ENCODE results near the gene GATA2. TPM values are rescaled to one million over a fixed set of nuclear protein-coding genes. Genes with fewer than 3 reads are reported as not detected.

GATA2 gene
- total RNA-seq, 2 donors from 2014 or later = 2.9 to 4.1 TPM

- H3K27me3 Mint-ChIP-seq (ENCODE audit: low read depth) = peaks cover 58% of the 10 kb centered on the region
- H3K36me3 Mint-ChIP-seq (ENCODE audit: insufficient read depth in 2 of 2) = peaks cover 2 to 3% of the 10 kb centered on the region in 2 donors
- H3K4me3 Mint-ChIP-seq = peak overlapping the region; percentile 80 to 82
- DNase-seq (no peak), ATAC-seq (replicated peaks in 1 of 2) (no peak)
- H3K27ac Mint-ChIP-seq = no peak overlapping the region
- peaks cover 31% of the 10 kb centered on the region for H3K4me1 Mint-ChIP-seq (ENCODE audit: low read depth)
- no peaks in the 10 kb centered on the region for H3K9me3 Mint-ChIP-seq
Measured at GRCh38 chr3:128489674-128489926, 3.4 kb downstream of the GATA2 start.

- peak in 1 of 2 donors; percentile 19 for ATAC-seq (replicated peaks in 1 of 2)
- DNase-seq = peak; percentile 38 to 45
- Mint-ChIP-seq H3K36me3 (ENCODE audit: insufficient read depth in 2 of 2) (peaks cover 2 to 3% of the 10 kb centered on the region in 2 donors), H3K27me3 (ENCODE audit: low read depth) (peaks cover 58% of the 10 kb centered on the region), H3K9me3 (no peaks in the 10 kb centered on the region), H3K27ac (no peak overlapping the region), H3K4me1 (ENCODE audit: low read depth) (peaks cover 35% of the 10 kb centered on the region), H3K4me3 (peak overlapping the region; percentile 86 to 93)
Measured at GRCh38 chr3:128488991-128489673, 3.9 kb downstream of the GATA2 start.

GRCh38 chr3:128488636-128488990 is 4.4 kb downstream of the GATA2 start:
- Mint-ChIP-seq H3K36me3 (ENCODE audit: insufficient read depth in 2 of 2) (peaks cover 2 to 3% of the 10 kb centered on the region in 2 donors), H3K27ac (no peak overlapping the region), H3K4me1 (ENCODE audit: low read depth) (peaks cover 40% of the 10 kb centered on the region), H3K4me3 (peak overlapping the region; percentile 86 to 93), H3K27me3 (ENCODE audit: low read depth) (peaks cover 59% of the 10 kb centered on the region), H3K9me3 (no peaks in the 10 kb centered on the region)
- DNase-seq (peak in 1 of 2 donors; percentile 31), ATAC-seq (replicated peaks in 1 of 2) (no peak)

GRCh38 chr3:128487813-128488635 is 5.0 kb downstream of the GATA2 start:
- peak; percentile 48 to 51 for DNase-seq
- no peak overlapping the region for H3K27ac Mint-ChIP-seq
- H3K4me3 Mint-ChIP-seq = peak overlapping the region; percentile 86 to 93
- H3K4me1 Mint-ChIP-seq (ENCODE audit: low read depth) = peaks cover 41% of the 10 kb centered on the region
- peaks cover 60% of the 10 kb centered on the region for H3K27me3 Mint-ChIP-seq (ENCODE audit: low read depth)
- peaks cover 2 to 3% of the 10 kb centered on the region in 2 donors for H3K36me3 Mint-ChIP-seq (ENCODE audit: insufficient read depth in 2 of 2)
- peak; percentile 40 to 44 for ATAC-seq (replicated peaks in 1 of 2)
- no peaks in the 10 kb centered on the region for H3K9me3 Mint-ChIP-seq

GRCh38 chr3:128487538-128487812 is 5.5 kb downstream of the GATA2 start:
- Mint-ChIP-seq H3K4me3 (peak overlapping the region; percentile 86 to 93), H3K4me1 (ENCODE audit: low read depth) (peaks cover 47% of the 10 kb centered on the region), H3K27me3 (ENCODE audit: low read depth) (peaks cover 66% of the 10 kb centered on the region), H3K36me3 (ENCODE audit: insufficient read depth in 2 of 2) (peaks cover 2 to 3% of the 10 kb centered on the region in 2 donors), H3K27ac (peak overlapping the region; percentile 5), H3K9me3 (no peaks in the 10 kb centered on the region)
- no peak for DNase-seq
- no peak for ATAC-seq (replicated peaks in 1 of 2)

- peaks cover 44% of the 10 kb centered on the region for H3K4me1 Mint-ChIP-seq (ENCODE audit: low read depth)
- H3K9me3 Mint-ChIP-seq = no peaks in the 10 kb centered on the region
- H3K36me3 Mint-ChIP-seq (ENCODE audit: insufficient read depth in 2 of 2) = peaks cover 2 to 3% of the 10 kb centered on the region in 2 donors
- peak overlapping the region; percentile 86 to 93 for H3K4me3 Mint-ChIP-seq
- H3K27ac Mint-ChIP-seq = peak overlapping the region; percentile 5
- ATAC-seq (replicated peaks in 1 of 2) (peak; percentile 19 to 43), DNase-seq (peak; percentile 40 to 41)
- peaks cover 68% of the 10 kb centered on the region for H3K27me3 Mint-ChIP-seq (ENCODE audit: low read depth)
Measured at GRCh38 chr3:128486681-128487537, 6.1 kb downstream of the GATA2 start.

- ATAC-seq (replicated peaks in 1 of 2) (no peak), DNase-seq (no peak)
- H3K4me3 Mint-ChIP-seq = peak overlapping the region; percentile 86 to 93
- peaks cover 2 to 3% of the 10 kb centered on the region in 2 donors for H3K36me3 Mint-ChIP-seq (ENCODE audit: insufficient read depth in 2 of 2)
- H3K27me3 Mint-ChIP-seq (ENCODE audit: low read depth) = peaks cover 64% of the 10 kb centered on the region
- no peak overlapping the region for H3K27ac Mint-ChIP-seq
- H3K4me1 Mint-ChIP-seq (ENCODE audit: low read depth) = peaks cover 40% of the 10 kb centered on the region
- H3K9me3 Mint-ChIP-seq = no peaks in the 10 kb centered on the region
Measured at GRCh38 chr3:128486205-128486628, 6.8 kb downstream of the GATA2 start.

- no peak for ATAC-seq (replicated peaks in 1 of 2)
- Mint-ChIP-seq H3K27me3 (ENCODE audit: low read depth) (peaks cover 64% of the 10 kb centered on the region), H3K27ac (no peak overlapping the region), H3K9me3 (no peaks in the 10 kb centered on the region), H3K4me1 (ENCODE audit: low read depth) (peaks cover 40% of the 10 kb centered on the region), H3K4me3 (no peak overlapping the region), H3K36me3 (ENCODE audit: insufficient read depth in 2 of 2) (peaks cover 2 to 3% of the 10 kb centered on the region in 2 donors)
- no peak for DNase-seq
Measured at GRCh38 chr3:128485282-128486204, 7.5 kb downstream of the GATA2 start.

- ATAC-seq (replicated peaks in 1 of 2) (no peak), DNase-seq (no peak)
- H3K27ac Mint-ChIP-seq = no peak overlapping the region
- peaks cover 33% of the 10 kb centered on the region for H3K4me1 Mint-ChIP-seq (ENCODE audit: low read depth)
- H3K36me3 Mint-ChIP-seq (ENCODE audit: insufficient read depth in 2 of 2) = peaks cover 2 to 3% of the 10 kb centered on the region in 2 donors
- no peaks in the 10 kb centered on the region for H3K9me3 Mint-ChIP-seq
- H3K4me3 Mint-ChIP-seq = no peak overlapping the region
- peaks cover 57% of the 10 kb centered on the region for H3K27me3 Mint-ChIP-seq (ENCODE audit: low read depth)
Measured at GRCh38 chr3:128484404-128485281, 8.4 kb downstream of the GATA2 start.

GRCh38 chr3:128483657-128484403 is 9.2 kb downstream of the GATA2 start:
- H3K4me3 Mint-ChIP-seq = peak overlapping the region; percentile 49 to 84
- ATAC-seq (replicated peaks in 1 of 2) (no peak), DNase-seq (no peak)
- peaks cover 57% of the 10 kb centered on the region for H3K27me3 Mint-ChIP-seq (ENCODE audit: low read depth)
- no peaks in the 10 kb centered on the region for H3K9me3 Mint-ChIP-seq
- peaks cover 32% of the 10 kb centered on the region for H3K4me1 Mint-ChIP-seq (ENCODE audit: low read depth)
- H3K27ac Mint-ChIP-seq = no peak overlapping the region
- peaks cover 2 to 3% of the 10 kb centered on the region in 2 donors for H3K36me3 Mint-ChIP-seq (ENCODE audit: insufficient read depth in 2 of 2)

Data from activated T-cell treated with anti-CD3 and anti-CD28 coated beads, Interleukin-2, amount 50 U/mL, for 72 hours (primary cell).